ENCODE data around the gene PRPF38A. TPM values are rescaled to one million over a fixed set of nuclear protein-coding genes. Genes with fewer than 3 reads are reported as not detected.

Gene PRPF38A, protein sequence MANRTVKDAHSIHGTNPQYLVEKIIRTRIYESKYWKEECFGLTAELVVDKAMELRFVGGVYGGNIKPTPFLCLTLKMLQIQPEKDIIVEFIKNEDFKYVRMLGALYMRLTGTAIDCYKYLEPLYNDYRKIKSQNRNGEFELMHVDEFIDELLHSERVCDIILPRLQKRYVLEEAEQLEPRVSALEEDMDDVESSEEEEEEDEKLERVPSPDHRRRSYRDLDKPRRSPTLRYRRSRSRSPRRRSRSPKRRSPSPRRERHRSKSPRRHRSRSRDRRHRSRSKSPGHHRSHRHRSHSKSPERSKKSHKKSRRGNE
- 1 to 10 TPM; 6.7 to 8.9 TPM for total RNA-seq

GRCh38 chr1:52404116-52404974, at the start of gene PRPF38A, which contains the start of gene ORC1:
Gene PRPF38A (plus strand): TSS chr1:52404602. CDS start chr1:52404750, 148 bp downstream.
Gene ORC1 (minus strand): TSS chr1:52404423. CDS start chr1:52402223, 2,200 bp downstream.
- H3K27me3 ChIP-seq = no peaks in the 10 kb centered on the region
- no peaks in the 10 kb centered on the region for H3K9me3 ChIP-seq
- peak in 2 of 3 donors; percentile 70 to 79 for TF ChIP-seq POLR2A (IDR thresholded peaks at IDR 0.05)
- TF ChIP-seq, protein P1, sequence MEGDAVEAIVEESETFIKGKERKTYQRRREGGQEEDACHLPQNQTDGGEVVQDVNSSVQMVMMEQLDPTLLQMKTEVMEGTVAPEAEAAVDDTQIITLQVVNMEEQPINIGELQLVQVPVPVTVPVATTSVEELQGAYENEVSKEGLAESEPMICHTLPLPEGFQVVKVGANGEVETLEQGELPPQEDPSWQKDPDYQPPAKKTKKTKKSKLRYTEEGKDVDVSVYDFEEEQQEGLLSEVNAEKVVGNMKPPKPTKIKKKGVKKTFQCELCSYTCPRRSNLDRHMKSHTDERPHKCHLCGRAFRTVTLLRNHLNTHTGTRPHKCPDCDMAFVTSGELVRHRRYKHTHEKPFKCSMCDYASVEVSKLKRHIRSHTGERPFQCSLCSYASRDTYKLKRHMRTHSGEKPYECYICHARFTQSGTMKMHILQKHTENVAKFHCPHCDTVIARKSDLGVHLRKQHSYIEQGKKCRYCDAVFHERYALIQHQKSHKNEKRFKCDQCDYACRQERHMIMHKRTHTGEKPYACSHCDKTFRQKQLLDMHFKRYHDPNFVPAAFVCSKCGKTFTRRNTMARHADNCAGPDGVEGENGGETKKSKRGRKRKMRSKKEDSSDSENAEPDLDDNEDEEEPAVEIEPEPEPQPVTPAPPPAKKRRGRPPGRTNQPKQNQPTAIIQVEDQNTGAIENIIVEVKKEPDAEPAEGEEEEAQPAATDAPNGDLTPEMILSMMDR (IDR thresholded peaks at IDR 0.05) = peak; percentile 23 to 83 (median 51)
- 0% methylated on average over 42 to 57 of the region's 57 CpGs for WGBS, 2 donors
- H3K36me3 ChIP-seq (replicated peaks in 1 of 2; ENCODE audit: insufficient read depth in 1 of 2, low read depth in 2 of 2) = peaks cover 0 to 4% of the 10 kb centered on the region in 2 donors
- H3K4me3 ChIP-seq = peak within 1 kb of the TSS; percentile 59 to 68
- H3K27ac ChIP-seq = peak within 1 kb of the TSS; percentile 56 to 97 (median 84)
- DNase-seq (peak; percentile 98 to 100 (median 98)), ATAC-seq (peak; percentile 100)
- intact Hi-C loops (cut with DNase I) = no loop called here
- H3K4me1 ChIP-seq = peaks cover 21% of the 10 kb centered on the region

GRCh38 chr1:52355436-52355835, 49.0 kb upstream of the PRPF38A start:
- ATAC-seq = no peak
- intact Hi-C loops (cut with DNase I) = no loop called here
- Histone ChIP-seq H3K27ac (no peak overlapping the region), H3K36me3 (replicated peaks in 1 of 2; ENCODE audit: insufficient read depth in 1 of 2, low read depth in 2 of 2) (peaks cover 19 to 54% of the 10 kb centered on the region in 2 donors), H3K4me3 (no peak overlapping the region), H3K4me1 (no peaks in the 10 kb centered on the region), H3K27me3 (no peaks in the 10 kb centered on the region), H3K9me3 (no peaks in the 10 kb centered on the region)
- no peak for DNase-seq
- TF ChIP-seq, protein P1 (IDR thresholded peaks at IDR 0.05) = no peak
- no peak for TF ChIP-seq POLR2A (IDR thresholded peaks at IDR 0.05)
- 93 to 94% methylated on average over 7 to 8 of the region's 8 CpGs for WGBS, 2 donors

DNA sequence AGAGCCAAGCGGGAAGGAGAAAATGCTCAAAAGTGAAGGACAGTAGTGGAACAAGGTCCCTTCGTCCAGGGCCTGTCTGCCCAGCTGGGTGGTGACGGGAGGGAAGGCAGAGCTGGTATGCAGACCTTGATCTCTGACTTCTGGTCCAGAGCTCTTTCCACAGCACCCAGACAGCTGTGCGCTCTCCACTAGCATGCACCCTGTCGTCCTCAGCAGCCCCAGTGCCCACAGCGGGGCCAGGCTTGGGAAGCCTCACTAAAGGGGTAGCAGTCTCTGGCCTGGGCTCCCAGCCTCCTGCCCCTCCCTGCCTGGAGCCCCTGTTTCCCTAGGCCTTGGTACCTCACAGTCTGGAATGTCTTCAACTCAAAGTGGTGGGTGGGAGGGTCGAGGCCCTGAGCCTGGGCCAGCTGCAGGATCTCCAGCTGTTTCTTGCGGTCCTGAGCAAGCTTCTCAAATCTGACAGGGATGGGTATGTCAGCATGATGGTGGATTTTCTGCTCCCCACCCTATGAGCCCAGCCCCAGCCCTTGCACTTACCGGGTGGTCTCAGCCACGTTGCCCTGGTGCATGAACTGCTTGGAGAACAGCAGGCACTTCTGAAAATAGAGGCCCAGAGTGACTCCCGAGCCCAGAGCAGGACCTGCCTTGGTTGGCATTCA, 48.4 kb upstream of the PRPF38A start:
- WGBS, 2 donors = 90 to 91% methylated on average over 7 to 11 of the region's 11 CpGs

DNA sequence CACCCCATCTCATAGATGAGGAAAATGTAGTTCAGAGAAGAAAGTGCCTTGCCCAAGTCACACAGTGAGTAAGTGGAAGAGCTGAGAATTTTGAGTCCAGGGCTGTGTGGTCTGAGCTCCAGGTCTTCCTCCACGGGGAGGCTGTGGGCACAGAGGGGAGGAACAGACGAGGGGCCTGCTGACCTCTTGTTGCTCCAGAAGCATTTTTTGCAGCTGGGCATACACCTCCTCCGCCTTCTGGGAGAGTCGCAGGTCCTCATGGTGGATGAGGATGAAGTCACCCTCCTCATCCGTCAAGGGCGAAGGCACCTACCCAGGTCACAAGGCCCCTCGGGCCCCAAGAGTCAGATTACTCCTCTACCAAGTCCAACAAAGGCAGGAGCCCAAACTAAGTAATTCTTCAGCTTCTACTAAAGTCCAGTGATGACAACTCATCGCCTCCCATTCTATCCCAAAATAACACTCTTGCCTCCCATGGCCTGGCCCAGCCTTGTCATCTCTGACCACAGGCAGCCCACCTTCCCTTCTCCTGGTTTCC, 47.5 kb upstream of the PRPF38A start:
- DNase-seq (no peak), ATAC-seq (no peak)
- intact Hi-C loops (cut with DNase I) = no loop called here
- H3K9me3 ChIP-seq = no peaks in the 10 kb centered on the region
- no peaks in the 10 kb centered on the region for H3K4me1 ChIP-seq
- TF ChIP-seq POLR2A (IDR thresholded peaks at IDR 0.05) = no peak
- TF ChIP-seq, protein P1 (IDR thresholded peaks at IDR 0.05) = no peak
- H3K27me3 ChIP-seq = no peaks in the 10 kb centered on the region
- 91 to 94% methylated on average over 8 of the region's 8 CpGs for WGBS, 2 donors
- H3K36me3 ChIP-seq (replicated peaks in 1 of 2; ENCODE audit: insufficient read depth in 1 of 2, low read depth in 2 of 2) = peaks cover 26 to 62% of the 10 kb centered on the region in 2 donors
- H3K27ac ChIP-seq = no peak overlapping the region
- no peak overlapping the region for H3K4me3 ChIP-seq

More for the DNA sequence above, 48.4 kb upstream of the PRPF38A start:
- Histone ChIP-seq H3K4me1 (no peaks in the 10 kb centered on the region), H3K36me3 (replicated peaks in 1 of 2; ENCODE audit: insufficient read depth in 1 of 2, low read depth in 2 of 2) (peaks cover 24 to 58% of the 10 kb centered on the region in 2 donors), H3K27me3 (no peaks in the 10 kb centered on the region), H3K27ac (no peak overlapping the region), H3K4me3 (no peak overlapping the region), H3K9me3 (no peaks in the 10 kb centered on the region)
- ATAC-seq (no peak), DNase-seq (no peak)
- no peak for TF ChIP-seq POLR2A (IDR thresholded peaks at IDR 0.05)
- TF ChIP-seq, protein P1 (IDR thresholded peaks at IDR 0.05) = no peak
- intact Hi-C loops (cut with DNase I) = no loop called here
